ENCODE measurements around the gene NSMF.

NSMF gene

GRCh38 chr9:137459152-137459600, at the start of gene NSMF:
TSS of gene NSMF (minus strand) at chr9:137459334. CDS start at chr9:137459102, 232 bp downstream.
- peak; percentile 29 for DNase-seq (ENCODE audit: low read depth)

GRCh38 chr9:137506702-137507171, 47.6 kb upstream of the NSMF start:
- DNase-seq (ENCODE audit: low read depth): peak; percentile 56

- DNase-seq (ENCODE audit: low read depth): no peak
Observed at GRCh38 chr9:137506274-137506673, 47.1 kb upstream of the NSMF start.

- DNase-seq (ENCODE audit: low read depth): no peak
Observed at GRCh38 chr9:137505421-137506140, 46.4 kb upstream of the NSMF start.

- no peak for DNase-seq (ENCODE audit: low read depth)
Observed at GRCh38 chr9:137504432-137504777, 45.3 kb upstream of the NSMF start.

GRCh38 chr9:137502008-137502911, 43.1 kb upstream of the NSMF start:
- no peak for DNase-seq (ENCODE audit: low read depth)

- no peak for DNase-seq (ENCODE audit: low read depth)
Observed at GRCh38 chr9:137501457-137501856, 42.3 kb upstream of the NSMF start.

GRCh38 chr9:137500666-137501397, 41.7 kb upstream of the NSMF start:
- no peak for DNase-seq (ENCODE audit: low read depth)

GRCh38 chr9:137499858-137500661, 40.9 kb upstream of the NSMF start:
- DNase-seq (ENCODE audit: low read depth): no peak

- DNase-seq (ENCODE audit: low read depth): no peak
Observed at GRCh38 chr9:137499416-137499815, 40.3 kb upstream of the NSMF start.

GRCh38 chr9:137498720-137499150, 39.6 kb upstream of the NSMF start:
- no peak for DNase-seq (ENCODE audit: low read depth)

- DNase-seq (ENCODE audit: low read depth): no peak
Observed at GRCh38 chr9:137497921-137498719, 39.0 kb upstream of the NSMF start.

GRCh38 chr9:137496601-137497375, 37.7 kb upstream of the NSMF start:
- DNase-seq (ENCODE audit: low read depth): no peak

GRCh38 chr9:137494550-137495351, 35.6 kb upstream of the NSMF start:
- DNase-seq (ENCODE audit: low read depth): no peak

GRCh38 chr9:137494104-137494544, 35.0 kb upstream of the NSMF start:
- DNase-seq (ENCODE audit: low read depth): no peak

GRCh38 chr9:137493364-137494103, 34.4 kb upstream of the NSMF start:
- no peak for DNase-seq (ENCODE audit: low read depth)

- DNase-seq (ENCODE audit: low read depth): no peak
Observed at GRCh38 chr9:137492464-137493363, 33.6 kb upstream of the NSMF start.
